Hematopoietic multipotent progenitor cell (in vitro differentiated cells): Measurements from ENCODE around the gene PLD5. TPM values are rescaled to one million over a fixed set of nuclear protein-coding genes. Genes with fewer than 3 reads are reported as not detected.
"Not testable (repeated sequence)": the region's sequence is repeated elsewhere in the genome, so short reads cannot be mapped to it uniquely, and the experiment has no call there.

Experiments
- DNase-seq, 3 donors: peaks; one replicate each; pipeline ENCODE4 v3.0.0-alpha.2; 2011 to 2015; ENCODE audit warnings: low read depth in 2 of 3, low spot score in 2 of 3
- total RNA-seq: library from RNA; depleted of rRNA; stranded (reverse); fragments of >200 nt; gene quantifications from one replicate; pipeline ENCODE4 v1.2.3, GENCODE V29; 2012

The PLD5 gene
- total RNA-seq, 1 donor: not detected

GRCh38 chr1:242427519-242427918 is 97.0 kb downstream of the PLD5 start:
- DNase-seq: no peak

- no peak for DNase-seq
Observed at GRCh38 chr1:242426271-242426905, 98.1 kb downstream of the PLD5 start.

GRCh38 chr1:242425232-242425631 is 99.3 kb downstream of the PLD5 start:
- no peak for DNase-seq

- DNase-seq: no peak
Observed at GRCh38 chr1:242416657-242417056, 107.8 kb downstream of the PLD5 start.

DNA sequence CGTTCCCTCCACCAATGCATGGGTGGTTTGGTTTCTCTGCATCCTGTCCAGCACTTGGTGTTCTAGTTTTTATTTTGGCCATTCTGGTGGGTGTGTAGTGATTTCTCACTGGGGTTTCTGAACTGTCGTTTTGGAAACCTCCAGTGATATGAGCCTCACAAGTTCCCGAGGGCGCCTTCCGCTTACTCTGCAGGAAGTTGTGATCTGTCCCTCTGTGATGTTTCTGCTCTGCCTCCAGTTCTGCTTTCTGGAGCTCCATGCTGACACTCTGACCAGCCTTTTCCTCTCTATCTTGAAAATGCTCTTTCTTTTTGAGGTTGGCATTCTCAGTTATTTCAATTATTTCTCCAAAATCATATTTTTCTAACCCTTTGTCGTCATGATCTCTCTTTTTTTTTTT is 111.6 kb downstream of the PLD5 start:
- DNase-seq: no peak

- no peak for DNase-seq
Observed at GRCh38 chr1:242411901-242412300, 112.6 kb downstream of the PLD5 start.

DNA sequence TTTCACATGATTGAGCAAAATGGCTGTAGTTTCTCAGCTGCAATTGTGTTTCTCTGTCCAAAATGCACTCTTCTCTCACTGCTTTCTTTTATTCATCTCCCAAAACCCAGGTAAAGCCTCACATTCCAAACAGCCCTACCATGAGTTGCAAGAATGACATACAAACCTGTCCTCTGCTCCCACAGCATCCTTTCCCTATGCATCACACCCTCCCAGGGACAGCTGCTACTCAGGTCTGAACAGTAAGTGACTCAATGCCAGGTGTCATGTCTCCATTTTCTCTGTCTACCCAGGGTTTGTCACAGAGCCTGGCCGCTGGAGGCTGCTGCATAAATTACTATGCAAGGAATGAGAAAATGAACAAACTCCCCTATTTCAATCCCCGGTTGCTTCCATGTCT is 118.5 kb downstream of the PLD5 start:
- no peak for DNase-seq

- no peak for DNase-seq
Observed at GRCh38 chr1:242404296-242404695, 120.2 kb downstream of the PLD5 start.

DNA sequence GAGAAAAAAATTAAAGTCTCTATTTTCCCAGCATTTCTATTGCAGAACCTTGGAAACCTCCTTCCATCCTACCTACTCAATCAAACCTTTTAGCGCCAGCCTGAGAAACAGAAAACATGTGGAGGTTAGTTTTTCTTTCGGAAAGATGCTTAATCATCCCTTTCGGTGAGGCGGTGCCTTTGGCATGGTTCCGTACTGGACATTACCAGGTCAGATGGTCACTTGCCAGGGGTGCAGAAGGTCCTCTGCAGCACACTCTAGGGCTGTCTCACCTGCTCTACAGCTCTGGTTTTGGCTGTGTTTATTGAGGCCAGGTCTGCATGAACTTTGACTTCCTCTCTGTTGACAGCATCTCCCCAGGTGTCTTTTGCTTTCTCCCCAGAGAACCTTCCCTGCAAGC is 121.5 kb downstream of the PLD5 start:
- no peak for DNase-seq

GRCh38 chr1:242401937-242402336 is 122.6 kb downstream of the PLD5 start:
- DNase-seq: no peak

DNA sequence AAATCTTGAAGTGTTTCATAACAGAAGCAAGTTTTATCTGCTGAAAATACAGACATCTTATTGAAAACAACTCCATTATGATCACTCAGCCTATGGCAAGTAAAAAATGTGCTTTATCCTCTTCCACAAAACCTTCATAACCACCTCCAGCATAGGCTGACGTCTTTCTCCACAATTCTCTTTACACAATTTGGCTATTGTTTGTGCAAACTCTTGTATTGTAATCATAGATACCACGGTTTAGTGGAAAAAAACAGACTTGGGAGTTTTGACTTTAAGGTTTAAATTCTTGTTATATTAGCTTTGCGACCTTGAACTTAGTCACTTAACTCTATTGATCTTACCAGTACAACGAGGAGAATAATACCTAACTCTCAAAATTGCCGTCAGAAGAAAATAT is 126.1 kb downstream of the PLD5 start:
- DNase-seq: no peak

- DNase-seq: no peak
Observed at GRCh38 chr1:242391896-242392295, 132.6 kb downstream of the PLD5 start.

DNA sequence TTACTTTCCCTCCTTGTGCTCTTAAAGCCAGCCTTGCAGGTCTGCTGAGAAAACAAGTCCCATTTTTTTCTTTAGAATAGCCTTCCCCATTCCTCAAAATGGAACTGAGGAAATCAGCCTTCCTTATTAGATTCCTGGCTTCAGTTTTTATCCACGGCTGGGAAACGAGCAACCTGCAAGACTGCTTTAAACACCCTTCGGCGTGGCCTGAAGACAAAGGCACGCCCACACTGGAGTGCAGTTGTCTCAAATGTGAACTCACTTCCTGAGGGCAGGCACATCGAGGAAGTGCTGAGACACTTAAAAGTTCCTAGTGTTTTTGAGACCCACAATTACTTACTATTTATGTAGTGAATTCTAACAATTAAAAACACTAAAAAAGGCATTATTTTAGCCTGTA is 148.4 kb downstream of the PLD5 start:
- not testable (repeated sequence) for DNase-seq

GRCh38 chr1:242350446-242350845 is 174.1 kb downstream of the PLD5 start:
- not testable (repeated sequence) for DNase-seq

DNA sequence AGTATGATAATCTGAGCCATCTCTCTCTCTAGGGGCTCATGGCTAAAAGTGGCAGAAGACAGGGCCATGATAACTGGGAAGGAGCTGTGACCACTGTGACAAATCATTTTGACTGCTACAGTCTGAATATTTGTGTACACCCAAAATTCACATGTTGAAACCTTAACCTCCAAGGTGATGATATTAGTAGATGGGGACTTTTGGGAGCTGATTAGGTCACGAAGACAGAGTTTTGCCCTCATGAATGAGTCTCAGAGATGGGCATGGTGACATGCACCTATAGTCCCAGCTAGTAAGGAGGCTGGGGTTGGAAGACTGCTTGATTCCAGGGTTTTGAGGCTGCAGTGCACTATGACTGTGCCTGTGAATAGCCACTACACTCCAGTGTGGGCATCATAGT is 174.9 kb downstream of the PLD5 start:
- no peak for DNase-seq

DNA sequence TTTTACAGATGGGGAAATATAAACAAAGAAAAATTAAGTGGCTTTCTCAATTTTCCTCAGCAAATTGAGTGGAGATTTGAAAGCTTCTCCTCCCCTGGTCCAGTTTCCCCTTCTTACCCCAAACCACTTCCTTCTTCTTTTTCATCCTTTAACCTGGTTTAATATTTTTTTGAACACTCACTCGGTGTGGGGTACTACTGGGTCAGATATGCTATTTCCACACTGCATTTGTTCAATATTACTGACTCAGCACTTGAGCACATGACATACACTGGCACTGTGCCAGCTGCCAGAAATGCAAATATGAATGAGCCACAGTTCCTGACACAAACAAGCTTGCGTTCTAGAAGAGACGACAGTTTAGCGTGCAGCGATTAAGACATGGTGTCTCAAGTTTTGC is 193.6 kb downstream of the PLD5 start:
- peak in 2 of 3 donors; percentile 8 to 24 for DNase-seq

- DNase-seq: not testable (repeated sequence)
Observed at GRCh38 chr1:242327381-242327780, 197.1 kb downstream of the PLD5 start.

DNA sequence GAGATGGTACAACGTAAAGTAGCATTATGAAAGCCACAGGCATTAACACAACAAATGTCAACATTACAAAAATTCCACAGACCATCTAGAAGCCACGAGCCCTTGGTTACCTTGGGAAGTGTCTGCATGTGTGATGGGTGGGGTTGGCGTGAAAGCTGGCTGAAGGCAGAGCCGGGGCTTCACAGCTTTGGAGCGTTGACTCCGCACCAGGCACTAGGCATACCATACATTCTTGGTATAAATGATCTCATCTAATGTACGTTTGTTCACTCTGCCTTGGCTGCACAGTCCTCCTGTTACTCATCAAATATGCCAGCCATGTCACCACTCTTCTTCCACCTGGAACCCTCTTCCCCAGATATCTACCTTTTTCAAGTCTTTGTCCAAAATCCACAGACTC is 202.5 kb downstream of the PLD5 start:
- not testable (repeated sequence) for DNase-seq

GRCh38 chr1:242318140-242318539 is 206.4 kb downstream of the PLD5 start:
- DNase-seq: no peak

GRCh38 chr1:242314865-242315264 is 209.6 kb downstream of the PLD5 start:
- not testable (repeated sequence) for DNase-seq

GRCh38 chr1:242314085-242314649 is 210.3 kb downstream of the PLD5 start:
- DNase-seq: not testable (repeated sequence)

DNA sequence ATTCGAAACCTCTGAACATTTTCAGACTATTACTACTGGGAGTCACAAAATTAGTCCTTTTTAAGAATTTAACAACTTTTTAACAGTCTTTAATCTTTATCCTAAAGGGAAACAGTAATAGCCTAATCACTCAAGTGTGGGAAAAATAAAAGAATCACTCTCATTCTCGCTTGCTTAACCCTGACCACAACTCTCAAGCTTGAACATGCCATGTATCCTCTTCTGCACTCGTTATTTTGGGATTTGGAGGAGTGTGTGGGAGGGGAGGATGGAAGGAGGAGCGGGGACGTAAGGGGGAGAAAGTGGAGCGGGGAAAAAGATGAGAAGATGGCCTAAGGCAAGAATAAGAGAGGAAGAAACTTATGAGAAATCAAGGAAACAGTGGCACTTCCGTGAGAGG is 215.8 kb downstream of the PLD5 start:
- DNase-seq: not testable (repeated sequence)

DNA sequence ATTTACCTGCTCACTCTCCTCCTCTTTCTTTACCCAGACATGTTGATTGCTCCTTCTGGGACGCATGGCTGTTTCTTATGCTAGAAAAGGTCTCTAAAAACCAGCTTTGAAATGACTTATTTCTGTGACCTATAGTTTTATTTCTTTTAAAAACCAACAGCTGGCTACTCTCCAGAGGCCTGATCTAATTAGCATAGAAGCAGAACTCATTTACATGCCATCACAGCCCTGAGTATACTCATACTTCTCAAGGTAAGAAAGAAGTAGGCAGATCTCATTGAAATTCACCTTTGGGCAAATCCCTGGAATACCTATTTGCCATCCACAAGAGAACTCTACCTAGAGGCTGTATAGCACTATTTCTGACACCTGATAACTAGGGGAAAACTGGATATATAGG is 230.7 kb downstream of the PLD5 start:
- DNase-seq: not testable (repeated sequence)
